Fibroblast of lung (primary cell): ENCODE measurements around the gene SDE2. TPM values are rescaled to one million over a fixed set of nuclear protein-coding genes. Genes with fewer than 3 reads are reported as not detected.
"Not testable (repeated sequence)": the region's sequence is repeated elsewhere in the genome, so short reads cannot be mapped to it uniquely, and the experiment has no call there.

ENCODE experiments used
- DNase-seq, 2 donors: peaks; one replicate each; pipeline versions ENCODE4 v3.0.0 to v3.0.0-alpha.2; 2010; ENCODE audit warnings: low read depth in 2 of 2
- H2AFZ ChIP-seq: 2 replicates; pipeline ENCODE4 v1.5.1; 2012; ENCODE audit warnings: low read length, control low read depth, inconsistent platforms
- H3K27ac ChIP-seq: 2 replicates; pipeline ENCODE4 v1.5.1; 2011; ENCODE audit warnings: low read length, control low read depth; ENCODE audit not compliant: insufficient read depth
- H3K27me3 ChIP-seq: 2 replicates; pipeline ENCODE4 v1.5.1; 2011; ENCODE audit warnings: mild to moderate bottlenecking, low read length; ENCODE audit not compliant: control insufficient read depth, insufficient read depth
- H3K36me3 ChIP-seq: 2 replicates; pipeline ENCODE4 v1.5.1; 2011; ENCODE audit warnings: low read length; ENCODE audit not compliant: control insufficient read depth, insufficient read depth
- H3K4me1 ChIP-seq: 2 replicates; pipeline ENCODE4 v1.5.1; 2011; ENCODE audit warnings: low read length; ENCODE audit not compliant: control insufficient read depth, insufficient read depth; ENCODE audit errors: extremely low read depth
- H3K4me2 ChIP-seq: 2 replicates; pipeline ENCODE4 v1.5.1; 2011; ENCODE audit warnings: low read length, control low read depth; ENCODE audit not compliant: insufficient read depth; ENCODE audit errors: extremely low read depth
- H3K4me3 ChIP-seq, 4 experiments: fragments of 200-600 bp in 1 of 4; sonication (generic) in 1 of 4; replicated peaks in 1 of 4; 2 replicates each; pipeline ENCODE4 v1.5.1; 2011 to 2016; ENCODE audit warnings: low read length in 4 of 4, low read depth in 3 of 4, mild to moderate bottlenecking in 3 of 4, control low read depth in 2 of 4, inconsistent platforms in 1 of 4, mixed read lengths in 1 of 4; ENCODE audit not compliant: insufficient read depth in 1 of 4; ENCODE audit errors: control extremely low read depth in 1 of 4
- H3K79me2 ChIP-seq: 2 replicates; pipeline ENCODE4 v1.5.1; 2012; ENCODE audit warnings: mild to moderate bottlenecking, low read length, inconsistent platforms; ENCODE audit not compliant: control insufficient read depth, insufficient read depth
- H3K9ac ChIP-seq: 2 replicates; pipeline ENCODE4 v1.5.1; 2011; ENCODE audit warnings: mild to moderate bottlenecking, low read length, control low read depth; ENCODE audit not compliant: insufficient read depth
- H3K9me3 ChIP-seq: 2 replicates; pipeline ENCODE4 v1.5.1; 2012; ENCODE audit warnings: low read depth, low read length; ENCODE audit not compliant: control insufficient read depth, insufficient read depth
- H4K20me1 ChIP-seq: 2 replicates; pipeline ENCODE4 v1.5.1; 2011; ENCODE audit warnings: low read length; ENCODE audit not compliant: control insufficient read depth, insufficient read depth; ENCODE audit errors: extremely low read depth
- CTCF ChIP-seq, 2 donors: IDR thresholded peaks in 1 of 2; conservative IDR thresholded peaks in 1 of 2; 1 replicate in 1 of 2; 2 replicates in 1 of 2; pipeline ENCODE4 v1.5.1; 2011 to 2012; ENCODE audit warnings: low read length in 2 of 2, control low read depth in 1 of 2, inconsistent platforms in 1 of 2, low read depth in 1 of 2, mild to moderate bottlenecking in 1 of 2
- EZH2 ChIP-seq: IDR thresholded peaks from 2 replicates; pipeline ENCODE4 v1.5.1; 2012; ENCODE audit warnings: low read length, control low read depth, mild to moderate bottlenecking; ENCODE audit errors: missing control alignments
- polyA plus RNA-seq, 2 donors: library from polyadenylated mRNA; depleted of rRNA in 1 of 2; stranded (reverse) in 1 of 2; unstranded in 1 of 2; fragments of >200 nt; gene quantifications; 2 replicates each; pipeline ENCODE4 v1.2.1, GENCODE V29; 2011 to 2012; ENCODE audit warnings: missing spikeins in 1 of 2
- total RNA-seq: library from RNA; depleted of rRNA; stranded (reverse); fragments of >200 nt; gene quantifications from 2 replicates; pipeline ENCODE4 v1.2.1, GENCODE V29; 2014

Gene SDE2
- total and polyA plus RNA-seq, 2 donors (not counting 1 experiment from before 2014, with no cell fraction given), result 17.2 to 25.8 TPM

DNA sequence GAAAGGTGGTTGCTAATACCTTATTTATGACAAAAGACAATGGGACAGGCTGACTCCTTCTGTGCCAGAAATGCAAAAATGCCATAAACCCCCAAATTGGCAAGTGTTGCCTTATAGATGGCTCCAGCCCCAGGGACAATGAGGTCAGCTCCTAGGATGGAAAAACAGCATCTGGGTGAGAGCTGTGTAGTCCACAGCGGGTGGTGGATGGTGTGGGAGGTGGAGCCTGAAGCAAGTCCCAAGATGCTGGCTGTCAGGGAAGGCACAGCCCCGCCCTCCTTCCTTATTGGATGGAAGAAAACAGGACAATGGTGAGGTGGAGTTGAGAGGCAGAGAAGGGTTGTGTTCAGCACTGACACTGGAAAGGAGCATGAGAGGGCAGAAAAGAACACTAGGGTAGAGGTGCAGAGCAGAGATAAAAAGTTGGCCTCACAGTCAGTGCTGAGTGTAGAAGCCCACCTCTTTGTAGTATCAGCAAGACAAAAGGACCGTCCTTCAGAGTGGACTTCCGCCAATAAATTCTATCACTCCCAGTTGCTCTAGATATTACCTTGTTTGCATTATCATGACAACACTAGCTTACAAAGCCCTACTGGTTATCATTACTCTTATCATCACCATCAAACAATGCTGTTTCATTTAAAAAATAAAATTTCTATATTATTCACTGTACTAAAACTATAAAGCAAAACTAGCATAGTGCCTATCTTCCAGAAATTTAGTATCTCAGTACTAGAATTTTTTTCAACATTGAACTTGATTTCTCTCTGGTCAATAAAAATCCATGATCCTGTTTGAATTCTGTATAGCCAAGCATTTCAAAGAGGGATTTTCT is 3.7 kb upstream of the SDE2 start:
- H3K27me3 ChIP-seq, result no peaks in the 10 kb centered on the region
- H4K20me1 ChIP-seq, result no peaks in the 10 kb centered on the region
- no peak for TF ChIP-seq EZH2
- TF ChIP-seq CTCF (conservative IDR thresholded peaks at IDR 0.05 in 1 of 2, IDR thresholded peaks at IDR 0.05 in 1 of 2; ENCODE audit: low read depth in 1 of 2, low read length in 2 of 2), result no peak
- H3K36me3 ChIP-seq, result no peaks in the 10 kb centered on the region
- H3K79me2 ChIP-seq, result peaks cover 13% of the 10 kb centered on the region
- peak overlapping the region; percentile 68 for H2AFZ ChIP-seq
- no peak overlapping the region for H3K9ac ChIP-seq
- no peak overlapping the region for H3K27ac ChIP-seq
- peak overlapping the region; percentile 18 for H3K4me2 ChIP-seq
- H3K4me3 ChIP-seq, result no peak overlapping the region
- no peaks in the 10 kb centered on the region for H3K9me3 ChIP-seq
- peaks cover 3% of the 10 kb centered on the region for H3K4me1 ChIP-seq
- peak in 1 of 2 donors; percentile 23 for DNase-seq

DNA sequence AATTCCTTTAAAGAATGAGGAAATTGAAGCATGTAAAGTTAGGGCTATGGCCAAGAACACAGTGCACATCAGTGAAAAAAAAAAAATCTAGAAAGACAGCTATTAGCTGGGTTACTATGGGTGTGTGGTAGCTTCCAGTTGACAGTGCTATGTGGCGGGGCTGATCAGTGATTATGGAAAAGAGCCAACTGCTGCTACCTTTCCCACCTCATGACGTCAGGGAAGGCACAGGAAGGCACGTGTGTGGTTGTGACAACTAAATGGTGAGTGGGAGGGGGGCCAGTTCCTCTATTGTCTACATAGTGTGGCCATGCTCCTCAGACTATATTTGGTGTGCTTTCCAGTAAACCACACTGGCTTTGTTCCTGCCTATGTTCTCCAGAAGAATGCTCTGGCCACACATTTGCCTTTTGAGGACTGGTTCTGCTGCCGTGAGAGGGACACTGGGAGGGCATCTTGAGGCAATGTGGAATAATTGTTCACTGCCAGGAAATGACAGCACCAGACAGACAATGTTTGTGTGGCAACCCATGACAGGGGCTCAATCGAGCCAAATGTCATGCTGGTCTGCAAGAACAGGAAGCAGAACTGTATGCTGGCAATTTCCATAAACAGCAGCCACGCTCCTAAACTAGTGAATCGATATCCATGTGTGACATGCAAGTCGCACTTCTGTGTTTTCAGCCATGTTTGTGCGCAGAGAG is 3.0 kb upstream of the SDE2 start:
- Histone ChIP-seq H3K4me2 (peak overlapping the region; percentile 18), H2AFZ (peak overlapping the region; percentile 68), H3K36me3 (no peaks in the 10 kb centered on the region), H3K27ac (no peak overlapping the region), H4K20me1 (no peaks in the 10 kb centered on the region), H3K4me3 (no peak overlapping the region), H3K9me3 (no peaks in the 10 kb centered on the region), H3K4me1 (peaks cover 3% of the 10 kb centered on the region), H3K27me3 (no peaks in the 10 kb centered on the region), H3K79me2 (peaks cover 20% of the 10 kb centered on the region), H3K9ac (no peak overlapping the region)
- TF ChIP-seq CTCF (conservative IDR thresholded peaks at IDR 0.05 in 1 of 2, IDR thresholded peaks at IDR 0.05 in 1 of 2; ENCODE audit: low read depth in 1 of 2, low read length in 2 of 2) (no peak), EZH2 (no peak)
- DNase-seq, result peak in 1 of 2 donors; percentile 12

DNA sequence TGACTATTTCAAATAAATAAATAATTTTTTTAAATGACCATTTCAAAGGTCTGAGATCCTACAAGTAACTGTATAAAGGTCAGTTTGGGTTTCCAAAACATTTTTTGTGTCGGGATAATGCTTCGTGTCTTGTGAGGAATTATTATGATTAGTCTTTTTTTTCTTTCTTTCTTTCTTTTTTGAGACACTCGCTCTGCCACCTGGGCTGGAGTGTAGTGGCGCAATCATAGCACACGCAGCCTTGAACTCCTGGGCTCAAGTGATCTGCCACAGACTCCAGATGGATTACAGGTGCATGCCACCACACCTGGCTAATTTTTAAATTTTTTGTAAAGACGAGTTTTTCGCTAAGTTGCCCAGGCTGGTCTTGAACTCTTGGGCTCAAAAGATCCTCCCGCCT is 1.9 kb upstream of the SDE2 start:
- no peaks in the 10 kb centered on the region for H3K36me3 ChIP-seq
- H3K79me2 ChIP-seq, result peaks cover 27% of the 10 kb centered on the region
- no peak for TF ChIP-seq EZH2
- TF ChIP-seq CTCF (conservative IDR thresholded peaks at IDR 0.05 in 1 of 2, IDR thresholded peaks at IDR 0.05 in 1 of 2; ENCODE audit: low read depth in 1 of 2, low read length in 2 of 2), result no peak
- H3K9ac ChIP-seq, result no peak overlapping the region
- no peaks in the 10 kb centered on the region for H3K27me3 ChIP-seq
- H3K4me3 ChIP-seq, result no peak overlapping the region
- H3K4me1 ChIP-seq, result peaks cover 3% of the 10 kb centered on the region
- no peak overlapping the region for H3K4me2 ChIP-seq
- DNase-seq, result no peak
- H3K9me3 ChIP-seq, result no peaks in the 10 kb centered on the region
- no peak overlapping the region for H3K27ac ChIP-seq
- H2AFZ ChIP-seq, result no peak overlapping the region
- H4K20me1 ChIP-seq, result no peaks in the 10 kb centered on the region

- not testable (repeated sequence) for H3K27ac ChIP-seq, H3K4me2 ChIP-seq, DNase-seq, H3K36me3 ChIP-seq, H4K20me1 ChIP-seq, H3K9ac ChIP-seq, H2AFZ ChIP-seq, H3K4me1 ChIP-seq, H3K4me3 ChIP-seq, H3K9me3 ChIP-seq, H3K27me3 ChIP-seq
- H3K79me2 ChIP-seq, result peaks cover 32% of the 10 kb centered on the region
Observed at GRCh38 chr1:226000493-226001081, 1.4 kb upstream of the SDE2 start.
